Cardiac muscle cell (in vitro differentiated cells and primary cell): ENCODE results near the gene MANSC1. TPM values are rescaled to one million over a fixed set of nuclear protein-coding genes. Genes with fewer than 3 reads are reported as not detected.

Experiments used
- DNase-seq, 2 donors: peaks; one replicate each; pipeline versions ENCODE4 v3.0.0 to v3.0.0-alpha.2; 2010 to 2017; ENCODE audit warnings: low read depth in 1 of 2, low spot score in 1 of 2
- H3K27ac ChIP-seq: fragments of 200-600 bp; sonication (generic); 2 replicates; pipeline ENCODE4 v1.5.1; 2016
- H3K27me3 ChIP-seq: fragments of 200-600 bp; sonication (generic); 2 replicates; pipeline ENCODE4 v1.6.0; 2016; ENCODE audit warnings: control low read depth
- H3K36me3 ChIP-seq: fragments of 200-600 bp; sonication (generic); 2 replicates; pipeline ENCODE4 v1.5.1; 2016; ENCODE audit warnings: control low read depth
- H3K4me1 ChIP-seq: fragments of 200-600 bp; sonication (generic); 2 replicates; pipeline ENCODE4 v1.8.1; 2017; ENCODE audit warnings: low read depth, mild to moderate bottlenecking, mixed run types
- H3K4me3 ChIP-seq: fragments of 200-600 bp; sonication (generic); 2 replicates; pipeline ENCODE4 v1.5.1; 2016; ENCODE audit warnings: mild to moderate bottlenecking
- H3K9me3 ChIP-seq: fragments of 200-600 bp; sonication (generic); 2 replicates; pipeline ENCODE4 v1.5.1; 2017; ENCODE audit warnings: low read depth, mild to moderate bottlenecking, control low read depth
- CTCF ChIP-seq: IDR thresholded peaks from 2 replicates; pipeline ENCODE4 v1.5.1; 2012; ENCODE audit warnings: low read depth, mild to moderate bottlenecking, low read length
- polyA plus RNA-seq: library from polyadenylated mRNA; unstranded; fragments of >200 nt; fragmentation: Nextera tagmentation; extraction: Ambion mirVana; gene quantifications from 2 replicates; pipeline ENCODE4 v1.2.1, GENCODE V29; 2016
- total RNA-seq: library from RNA; depleted of rRNA; stranded (reverse); fragments of >200 nt; gene quantifications from 2 replicates; pipeline ENCODE4 v1.2.3, GENCODE V29; 2016

MANSC1 gene
- total RNA-seq (1.8 and 2.6 TPM in 2 replicates), polyA plus RNA-seq (5.3 and 7.3 TPM in 2 replicates)

- no peak within 1 kb of the TSS for H3K27ac ChIP-seq
- H3K27me3 ChIP-seq: peaks cover 17% of the 10 kb centered on the region
- TF ChIP-seq CTCF: peak; percentile 45
- DNase-seq: peak; percentile 43 to 66
- H3K4me3 ChIP-seq: peak within 1 kb of the TSS; percentile 51
- no peaks in the 10 kb centered on the region for H3K4me1 ChIP-seq
- H3K9me3 ChIP-seq: no peaks in the 10 kb centered on the region
- no peaks in the 10 kb centered on the region for H3K36me3 ChIP-seq
Measured at GRCh38 chr12:12349711-12350665, at the start of gene MANSC1. Gene MANSC1 (minus strand): TSS chr12:12350242. CDS start chr12:12343314, 6,928 bp downstream.

GRCh38 chr12:12399161-12399560 lies 49.1 kb upstream of the MANSC1 start:
- DNase-seq: no peak
- no peaks in the 10 kb centered on the region for H3K27me3 ChIP-seq
- H3K4me3 ChIP-seq: no peak overlapping the region
- no peaks in the 10 kb centered on the region for H3K36me3 ChIP-seq
- H3K4me1 ChIP-seq: no peaks in the 10 kb centered on the region
- no peaks in the 10 kb centered on the region for H3K9me3 ChIP-seq
- TF ChIP-seq CTCF: no peak
- H3K27ac ChIP-seq: no peak overlapping the region

- H3K27me3 ChIP-seq: no peaks in the 10 kb centered on the region
- no peak for TF ChIP-seq CTCF
- no peak overlapping the region for H3K4me3 ChIP-seq
- H3K9me3 ChIP-seq: no peaks in the 10 kb centered on the region
- no peak overlapping the region for H3K27ac ChIP-seq
- no peaks in the 10 kb centered on the region for H3K4me1 ChIP-seq
- H3K36me3 ChIP-seq: no peaks in the 10 kb centered on the region
- peak in 1 of 2 donors; percentile 98 for DNase-seq
Measured at GRCh38 chr12:12398026-12398859, 48.2 kb upstream of the MANSC1 start.

- Histone ChIP-seq H3K9me3 (no peaks in the 10 kb centered on the region), H3K4me1 (peaks cover 7% of the 10 kb centered on the region), H3K27me3 (no peaks in the 10 kb centered on the region), H3K36me3 (no peaks in the 10 kb centered on the region), H3K27ac (no peak overlapping the region), H3K4me3 (no peak overlapping the region)
- no peak for TF ChIP-seq CTCF
- no peak for DNase-seq
Measured at GRCh38 chr12:12397184-12397583, 47.1 kb upstream of the MANSC1 start.

GRCh38 chr12:12396694-12397093 lies 46.7 kb upstream of the MANSC1 start:
- peaks cover 9% of the 10 kb centered on the region for H3K4me1 ChIP-seq
- H3K27ac ChIP-seq: no peak overlapping the region
- H3K36me3 ChIP-seq: no peaks in the 10 kb centered on the region
- H3K9me3 ChIP-seq: no peaks in the 10 kb centered on the region
- no peak overlapping the region for H3K4me3 ChIP-seq
- no peak for DNase-seq
- no peaks in the 10 kb centered on the region for H3K27me3 ChIP-seq
- TF ChIP-seq CTCF: no peak
